Measurements from ENCODE around the gene CLIP2. TPM values are rescaled to one million over a fixed set of nuclear protein-coding genes. Genes with fewer than 3 reads are reported as not detected.
A peak's percentile ranks its signal among the peaks of the same experiment; 100 is the strongest.
"Not testable (repeated sequence)": the region's sequence is repeated elsewhere in the genome, so short reads cannot be mapped to it uniquely, and the experiment has no call there.

CLIP2 gene
- total and polyA plus RNA-seq, 8 donors = 20.6 to 32.8 (median 25.6) TPM

DNA sequence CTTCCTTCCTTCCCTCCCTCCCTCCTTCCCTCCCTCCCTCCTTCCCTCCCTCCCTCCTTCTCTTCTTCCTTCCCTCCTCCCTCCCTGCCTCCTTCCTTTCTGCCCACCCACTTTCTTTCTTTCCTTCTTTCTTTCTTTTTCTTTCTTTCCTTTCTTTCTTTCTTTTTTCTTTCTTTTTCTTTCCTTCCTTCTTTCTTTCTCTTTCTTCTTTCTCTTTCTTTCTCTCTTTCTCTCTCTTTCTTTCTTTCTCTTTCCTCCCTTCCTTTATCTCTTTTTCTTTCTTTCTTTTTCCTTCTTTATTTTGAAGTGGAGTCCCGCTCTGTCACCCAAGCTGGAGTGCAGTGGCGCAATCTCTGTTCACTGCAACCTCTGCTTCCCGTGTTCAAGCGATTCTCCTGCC, 130.8 kb downstream of the CLIP2 start:
- Histone ChIP-seq H3K36me3 (no peaks in the 10 kb centered on the region), H3K27ac (no peak overlapping the region), H3K9me3 (no peaks in the 10 kb centered on the region), H3K4me1 (no peaks in the 10 kb centered on the region), H3K27me3 (no peaks in the 10 kb centered on the region), H3K4me3 (no peak overlapping the region)
- ATAC-seq (no peak), DNase-seq (no peak)
- TF ChIP-seq, protein P1, sequence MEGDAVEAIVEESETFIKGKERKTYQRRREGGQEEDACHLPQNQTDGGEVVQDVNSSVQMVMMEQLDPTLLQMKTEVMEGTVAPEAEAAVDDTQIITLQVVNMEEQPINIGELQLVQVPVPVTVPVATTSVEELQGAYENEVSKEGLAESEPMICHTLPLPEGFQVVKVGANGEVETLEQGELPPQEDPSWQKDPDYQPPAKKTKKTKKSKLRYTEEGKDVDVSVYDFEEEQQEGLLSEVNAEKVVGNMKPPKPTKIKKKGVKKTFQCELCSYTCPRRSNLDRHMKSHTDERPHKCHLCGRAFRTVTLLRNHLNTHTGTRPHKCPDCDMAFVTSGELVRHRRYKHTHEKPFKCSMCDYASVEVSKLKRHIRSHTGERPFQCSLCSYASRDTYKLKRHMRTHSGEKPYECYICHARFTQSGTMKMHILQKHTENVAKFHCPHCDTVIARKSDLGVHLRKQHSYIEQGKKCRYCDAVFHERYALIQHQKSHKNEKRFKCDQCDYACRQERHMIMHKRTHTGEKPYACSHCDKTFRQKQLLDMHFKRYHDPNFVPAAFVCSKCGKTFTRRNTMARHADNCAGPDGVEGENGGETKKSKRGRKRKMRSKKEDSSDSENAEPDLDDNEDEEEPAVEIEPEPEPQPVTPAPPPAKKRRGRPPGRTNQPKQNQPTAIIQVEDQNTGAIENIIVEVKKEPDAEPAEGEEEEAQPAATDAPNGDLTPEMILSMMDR (IDR thresholded peaks at IDR 0.05) = no peak
- intact Hi-C loops (cut with DNase I) = loop anchor here in 1 of 2 donors (10.0 kb wide), 1 partner anchor 155 kb away; no protein-coding TSS in a partner anchor

DNA sequence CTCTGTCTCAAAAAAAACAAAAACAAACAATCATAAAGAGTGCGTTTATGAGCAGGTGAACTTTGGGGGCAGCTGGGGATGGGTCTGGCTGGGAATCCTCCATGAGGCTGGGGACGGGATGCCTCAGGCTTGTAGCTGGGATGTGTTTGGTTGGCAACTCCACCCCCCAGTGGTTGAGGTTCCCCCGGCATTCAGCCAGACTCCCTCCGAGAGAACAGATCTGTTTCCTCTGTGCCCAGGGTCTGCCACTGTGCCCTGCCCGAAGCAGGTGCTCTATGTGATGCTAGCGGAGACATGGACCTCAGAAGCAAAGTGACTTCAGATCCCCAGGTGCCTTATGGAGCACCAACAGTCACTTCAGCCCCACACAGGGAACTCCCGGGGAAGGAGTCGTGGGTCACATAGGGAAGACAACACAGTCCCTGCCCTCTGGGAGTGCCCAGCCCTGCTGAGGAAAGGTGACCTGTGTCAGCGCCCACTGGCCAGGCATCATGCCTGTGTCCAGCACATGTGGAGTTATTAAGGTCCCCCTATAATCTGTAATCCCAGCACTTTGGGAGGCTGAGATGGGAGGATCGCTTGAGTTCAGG, 135.2 kb downstream of the CLIP2 start:
- DNase-seq = no peak
- intact Hi-C loops (cut with DNase I) = loop anchor here in 1 of 2 donors (10.0 kb wide), 1 partner anchor 150 kb away; no protein-coding TSS in a partner anchor
- Histone ChIP-seq H3K9me3 (no peaks in the 10 kb centered on the region), H3K27ac (no peak overlapping the region), H3K4me3 (no peak overlapping the region), H3K4me1 (peaks cover 0 to under 1% of the 10 kb centered on the region in 2 donors), H3K27me3 (no peaks in the 10 kb centered on the region), H3K36me3 (no peaks in the 10 kb centered on the region)
- ATAC-seq = no peak
- TF ChIP-seq, protein P1 (IDR thresholded peaks at IDR 0.05) = no peak

DNA sequence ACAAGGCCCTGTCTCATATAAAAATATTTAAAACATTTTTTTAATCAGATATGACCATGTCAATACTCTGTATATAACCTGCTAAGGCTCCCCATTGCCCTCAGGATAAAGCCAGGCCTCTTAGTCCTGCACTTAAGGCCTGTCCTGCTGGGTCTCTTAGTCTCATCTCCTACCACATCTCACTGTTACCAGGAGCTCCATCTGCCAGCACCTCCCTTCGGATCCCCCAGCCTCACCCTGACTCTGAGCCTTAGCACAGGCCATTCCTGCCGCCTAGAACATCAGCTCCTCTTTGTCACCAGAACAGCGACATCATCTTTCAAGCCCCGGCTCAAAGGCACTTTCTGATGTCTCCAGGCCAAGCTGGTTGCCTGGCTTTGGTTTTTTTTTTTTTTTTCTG, 138.8 kb downstream of the CLIP2 start:
- Histone ChIP-seq H3K9me3 (no peaks in the 10 kb centered on the region), H3K27me3 (no peaks in the 10 kb centered on the region), H3K27ac (no peak overlapping the region), H3K4me3 (no peak overlapping the region), H3K4me1 (peaks cover 0 to 3% of the 10 kb centered on the region in 2 donors), H3K36me3 (no peaks in the 10 kb centered on the region)
- DNase-seq (no peak), ATAC-seq (no peak)
- intact Hi-C loops (cut with DNase I) = loop anchor here in 1 of 2 donors (10.0 kb wide), 1 partner anchor 147 kb away; no protein-coding TSS in a partner anchor
- TF ChIP-seq, protein P1 (IDR thresholded peaks at IDR 0.05) = no peak

DNA sequence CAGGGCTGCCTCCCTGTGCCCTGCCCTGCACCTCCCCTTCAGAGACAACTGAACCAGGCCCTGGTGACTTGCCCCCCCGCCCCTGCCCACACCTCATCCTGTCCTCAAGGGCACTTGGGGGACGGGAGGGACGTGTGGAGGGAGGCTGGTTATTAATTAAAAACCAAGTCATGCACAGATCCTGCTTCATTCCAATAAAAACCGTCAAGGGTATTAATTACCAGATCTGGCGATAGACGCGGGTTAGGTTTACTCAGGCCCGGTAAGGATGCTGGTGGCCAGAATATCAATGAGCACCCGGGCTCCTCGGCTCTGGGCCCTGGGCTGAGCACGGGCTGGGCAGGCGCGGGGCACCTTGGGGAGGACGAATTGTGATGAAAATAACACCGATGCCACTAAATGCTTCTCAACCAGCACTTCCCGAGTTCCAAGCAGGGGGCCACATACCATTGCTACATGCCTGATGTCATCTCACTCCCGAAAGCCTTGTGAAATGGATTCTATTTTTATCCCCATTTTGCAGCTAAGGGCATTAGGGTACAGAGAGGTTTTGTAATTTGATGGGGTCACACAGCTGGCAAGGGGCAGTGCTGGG, 140.0 kb downstream of the CLIP2 start:
- ATAC-seq (peak; percentile 51), DNase-seq (no peak)
- intact Hi-C loops (cut with DNase I) = loop anchor here in 1 of 2 donors (10.0 kb wide), 1 partner anchor 146 kb away; no protein-coding TSS in a partner anchor
- no peaks in the 10 kb centered on the region for H3K9me3 ChIP-seq
- no peak overlapping the region for H3K27ac ChIP-seq
- TF ChIP-seq, protein P1 (IDR thresholded peaks at IDR 0.05) = no peak
- H3K27me3 ChIP-seq = no peaks in the 10 kb centered on the region
- no peak overlapping the region for H3K4me3 ChIP-seq
- H3K4me1 ChIP-seq = peaks cover 0 to 3% of the 10 kb centered on the region in 2 donors
- no peaks in the 10 kb centered on the region for H3K36me3 ChIP-seq

DNA sequence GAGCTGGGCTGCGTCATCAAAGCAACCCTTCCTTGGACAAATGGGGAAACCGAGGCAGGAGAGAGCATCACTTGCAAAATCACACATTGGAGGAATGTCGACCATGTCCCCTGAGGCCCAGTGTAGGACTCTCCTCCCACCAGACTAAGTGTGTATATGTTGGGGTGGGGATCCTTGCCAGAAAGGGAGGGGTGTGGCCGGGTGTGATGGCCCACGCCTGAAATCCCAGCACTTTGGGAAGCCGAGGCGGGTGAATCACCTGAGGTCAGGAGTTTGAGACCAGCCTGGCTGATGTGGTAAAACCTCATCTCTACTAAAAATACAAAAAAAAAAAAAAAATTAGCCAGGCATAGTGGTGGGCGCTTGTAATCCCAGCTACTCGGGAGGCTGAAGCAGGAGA, 141.2 kb downstream of the CLIP2 start:
- H3K27ac ChIP-seq; H3K9me3 ChIP-seq; DNase-seq; H3K4me1 ChIP-seq; ATAC-seq; H3K27me3 ChIP-seq; intact Hi-C loops (cut with DNase I); H3K4me3 ChIP-seq; H3K36me3 ChIP-seq: not testable (repeated sequence)

Measured in left lung (tissue), 10 donors.